SK-N-MC (cell line): ENCODE measurements around the gene MYO15B.

Source experiments
- DNase-seq: peaks from one replicate; pipeline ENCODE4 v3.0.0-alpha.2; 2011; ENCODE audit warnings: low read depth, low spot score
- H3K27ac ChIP-seq: fragments of 200-600 bp; sonication (generic); 2 replicates; pipeline ENCODE4 v1.5.1; 2016; ENCODE audit warnings: mixed run types
- H3K36me3 ChIP-seq: fragments of 200-600 bp; sonication (generic); 2 replicates; pipeline ENCODE4 v1.6.1; 2017; ENCODE audit warnings: antibody characterized with exemption, low read length, mixed read lengths; ENCODE audit not compliant: insufficient read depth
- H3K4me3 ChIP-seq: fragments of 200-600 bp; sonication (generic); 2 replicates; pipeline ENCODE4 v1.5.1; 2016
- H3K9ac ChIP-seq: fragments of 200-600 bp; sonication (generic); 2 replicates; pipeline ENCODE4 v1.8.0; 2017; ENCODE audit warnings: mixed run types, mixed read lengths; ENCODE audit not compliant: insufficient read length
- H3K9me3 ChIP-seq: fragments of 200-600 bp; sonication (generic); 2 replicates; pipeline ENCODE4 v1.6.1; 2017; ENCODE audit warnings: low read depth, mild to moderate bottlenecking, antibody characterized with exemption, low read length, moderate library complexity, mixed read lengths
- EZH2 ChIP-seq: fragments of 200-600 bp; sonication (generic); IDR thresholded peaks from one replicate; pipeline ENCODE4 v1.6.1; 2017; ENCODE audit warnings: antibody characterized with exemption
- FOXP2 ChIP-seq: optimal IDR thresholded peaks from 2 replicates; pipeline ENCODE3; 2011; ENCODE audit warnings: mild to moderate bottlenecking, moderate library complexity; ENCODE audit not compliant: insufficient read depth; ENCODE audit errors: extremely low read length, control extremely low read depth
- POLR2AphosphoS5 ChIP-seq: IDR thresholded peaks from 2 replicates; pipeline ENCODE4 v1.6.1; 2012; ENCODE audit warnings: mild to moderate bottlenecking, low read depth, low read length, borderline replicate concordance

Gene MYO15B

DNA sequence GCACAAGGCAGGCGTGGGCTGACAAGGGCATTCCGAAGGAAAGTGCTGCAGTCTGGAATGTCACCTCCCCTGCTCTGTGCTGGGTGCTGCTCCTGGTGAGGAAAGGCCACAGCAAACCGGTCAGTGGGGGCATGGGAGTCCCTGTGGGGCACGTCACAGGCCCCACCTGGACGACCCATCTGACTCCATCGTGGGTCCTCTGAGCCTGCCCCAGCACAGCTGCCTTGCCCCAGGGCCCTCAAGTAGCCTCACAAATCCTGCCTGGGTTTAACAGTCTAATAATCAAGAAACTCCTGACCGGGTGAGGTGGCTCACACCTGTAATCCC lies 2.8 kb upstream of the MYO15B start:
- Histone ChIP-seq H3K9ac (no peak overlapping the region), H3K4me3 (no peak overlapping the region), H3K36me3 (no peaks in the 10 kb centered on the region), H3K9me3 (no peaks in the 10 kb centered on the region), H3K27ac (no peak overlapping the region)
- TF ChIP-seq EZH2 (no peak), FOXP2 (no peak), POLR2AphosphoS5 (no peak)
- no peak for DNase-seq

DNA sequence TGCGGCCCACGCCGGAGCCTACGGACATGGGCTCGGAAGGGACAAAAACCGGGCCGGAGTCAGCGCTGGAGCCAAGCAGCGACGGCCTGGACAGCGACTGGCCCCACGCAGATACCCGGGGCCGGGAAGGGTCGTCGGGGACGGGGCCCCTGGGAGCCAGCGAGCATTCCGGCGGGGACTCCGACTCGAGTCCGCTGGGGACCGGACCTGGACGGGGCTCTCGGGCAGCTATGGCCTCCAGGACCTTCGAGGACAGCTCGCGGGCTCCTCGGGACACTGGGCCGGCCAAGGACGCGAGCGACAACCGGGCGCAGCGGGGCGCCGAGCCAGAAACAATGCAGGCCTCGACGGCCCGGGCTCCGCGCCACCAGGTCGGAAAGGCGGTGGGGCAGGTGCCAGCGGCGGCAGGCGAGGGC lies 1.0 kb downstream of the MYO15B start:
- Histone ChIP-seq H3K9ac (no peak overlapping the region), H3K36me3 (no peaks in the 10 kb centered on the region), H3K27ac (no peak overlapping the region), H3K9me3 (no peaks in the 10 kb centered on the region), H3K4me3 (no peak overlapping the region)
- no peak for TF ChIP-seq FOXP2
- TF ChIP-seq POLR2AphosphoS5, result no peak
- TF ChIP-seq EZH2, result no peak
- no peak for DNase-seq

DNA sequence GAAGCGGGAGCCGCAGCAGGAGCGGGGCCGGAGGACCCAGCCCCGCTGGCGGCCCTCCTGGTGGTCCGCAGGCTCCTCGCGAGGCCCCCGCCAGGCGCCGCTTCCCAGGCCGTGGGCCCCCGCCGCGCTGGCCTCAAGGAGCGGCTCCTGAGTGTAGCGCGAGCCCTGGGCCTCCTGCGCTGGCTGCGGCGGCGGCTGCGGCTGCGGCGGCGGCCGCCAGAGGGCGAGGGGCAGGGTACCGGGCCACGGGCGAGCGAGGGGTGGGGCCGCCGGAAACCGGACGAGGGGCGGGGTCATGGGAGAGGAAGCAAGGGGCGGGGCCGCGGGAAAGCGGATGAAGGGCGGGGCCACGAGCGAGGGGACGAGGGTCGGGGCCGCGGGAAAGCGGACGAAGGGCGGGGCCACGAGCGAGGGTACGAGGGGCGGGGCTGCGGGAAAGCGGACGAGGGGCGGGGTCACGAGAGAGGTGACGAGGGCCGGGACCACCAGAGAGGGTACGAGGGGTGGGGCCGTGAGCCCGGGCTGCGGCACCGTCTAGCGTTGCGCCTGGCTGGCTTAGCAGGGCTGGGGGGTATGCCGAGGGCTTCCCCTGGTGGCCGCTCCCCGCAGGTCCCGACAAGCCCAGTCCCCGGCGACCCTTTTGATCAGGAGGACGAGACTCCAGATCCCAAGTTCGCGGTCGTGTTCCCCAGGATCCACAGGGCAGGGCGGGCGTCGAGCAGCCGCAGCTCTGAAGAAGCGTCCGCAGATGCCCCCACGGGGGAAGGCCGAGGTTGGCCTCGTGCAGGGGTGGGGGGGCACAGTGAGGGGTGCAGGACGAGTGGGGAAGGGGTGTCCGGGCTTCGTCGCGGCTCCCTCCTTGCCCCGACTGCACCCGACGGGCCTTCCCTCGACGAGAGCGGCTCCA lies 1.7 kb downstream of the MYO15B start:
- Histone ChIP-seq H3K4me3 (peak overlapping the region; percentile 80), H3K27ac (no peak overlapping the region), H3K9me3 (no peaks in the 10 kb centered on the region), H3K36me3 (no peaks in the 10 kb centered on the region), H3K9ac (peak overlapping the region; percentile 67)
- DNase-seq, result no peak
- TF ChIP-seq POLR2AphosphoS5 (0 out of 2 replicates have a peak, but pooled peaks have one; percentile 31), FOXP2 (no peak), EZH2 (no peak)

DNA sequence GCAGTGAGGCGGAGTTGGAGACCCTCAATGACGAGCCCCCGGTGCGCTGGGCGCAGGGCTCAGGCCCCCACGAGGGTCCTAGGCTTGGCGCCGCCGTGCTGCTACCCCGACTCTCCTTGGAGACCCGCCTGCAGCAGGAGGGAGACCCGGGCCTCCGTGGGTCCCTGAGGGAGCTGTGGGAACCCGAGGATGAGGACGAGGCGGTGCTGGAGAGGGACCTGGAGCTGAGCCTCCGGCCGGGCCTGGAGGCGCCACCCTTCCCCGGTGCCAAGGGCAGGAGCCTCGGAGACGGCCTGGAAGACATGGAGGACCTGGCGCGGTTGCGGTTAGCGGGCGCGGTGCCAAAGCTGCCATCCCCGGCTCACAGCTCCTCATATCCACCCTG lies 2.3 kb downstream of the MYO15B start:
- Histone ChIP-seq H3K36me3 (no peaks in the 10 kb centered on the region), H3K4me3 (peak overlapping the region; percentile 80), H3K9ac (peak overlapping the region; percentile 67), H3K9me3 (no peaks in the 10 kb centered on the region), H3K27ac (no peak overlapping the region)
- TF ChIP-seq FOXP2 (no peak), EZH2 (no peak), POLR2AphosphoS5 (no peak)
- DNase-seq, result no peak

DNA sequence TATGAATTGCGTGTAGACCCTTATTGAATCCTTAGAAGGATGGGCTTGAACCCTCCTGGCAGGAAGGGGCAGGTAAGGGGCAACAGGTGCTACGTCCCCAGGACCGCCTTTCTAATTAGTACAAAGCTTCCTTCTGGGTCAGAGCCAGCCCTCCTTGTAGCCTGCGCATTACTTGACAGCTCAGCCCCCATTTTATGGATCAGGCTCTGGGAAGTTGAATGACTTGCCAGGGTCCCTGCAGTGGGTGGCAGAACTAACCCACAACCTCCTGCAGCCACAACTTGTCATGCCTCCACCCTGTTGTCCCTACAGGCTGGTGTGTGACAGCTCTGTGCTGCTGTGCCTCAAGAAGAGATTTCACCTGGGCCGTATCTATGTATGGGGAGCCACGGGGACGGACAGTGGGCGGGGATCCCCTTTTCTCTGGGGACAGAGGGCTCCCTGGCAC lies 2.7 kb downstream of the MYO15B start:
- no peak overlapping the region for H3K27ac ChIP-seq
- no peak for TF ChIP-seq FOXP2
- TF ChIP-seq EZH2, result no peak
- TF ChIP-seq POLR2AphosphoS5, result no peak
- no peak for DNase-seq
- H3K9me3 ChIP-seq, result no peaks in the 10 kb centered on the region
- no peak overlapping the region for H3K9ac ChIP-seq
- H3K36me3 ChIP-seq, result no peaks in the 10 kb centered on the region
- peak overlapping the region; percentile 80; the same call in 1 of the 2 replicates for H3K4me3 ChIP-seq

DNA sequence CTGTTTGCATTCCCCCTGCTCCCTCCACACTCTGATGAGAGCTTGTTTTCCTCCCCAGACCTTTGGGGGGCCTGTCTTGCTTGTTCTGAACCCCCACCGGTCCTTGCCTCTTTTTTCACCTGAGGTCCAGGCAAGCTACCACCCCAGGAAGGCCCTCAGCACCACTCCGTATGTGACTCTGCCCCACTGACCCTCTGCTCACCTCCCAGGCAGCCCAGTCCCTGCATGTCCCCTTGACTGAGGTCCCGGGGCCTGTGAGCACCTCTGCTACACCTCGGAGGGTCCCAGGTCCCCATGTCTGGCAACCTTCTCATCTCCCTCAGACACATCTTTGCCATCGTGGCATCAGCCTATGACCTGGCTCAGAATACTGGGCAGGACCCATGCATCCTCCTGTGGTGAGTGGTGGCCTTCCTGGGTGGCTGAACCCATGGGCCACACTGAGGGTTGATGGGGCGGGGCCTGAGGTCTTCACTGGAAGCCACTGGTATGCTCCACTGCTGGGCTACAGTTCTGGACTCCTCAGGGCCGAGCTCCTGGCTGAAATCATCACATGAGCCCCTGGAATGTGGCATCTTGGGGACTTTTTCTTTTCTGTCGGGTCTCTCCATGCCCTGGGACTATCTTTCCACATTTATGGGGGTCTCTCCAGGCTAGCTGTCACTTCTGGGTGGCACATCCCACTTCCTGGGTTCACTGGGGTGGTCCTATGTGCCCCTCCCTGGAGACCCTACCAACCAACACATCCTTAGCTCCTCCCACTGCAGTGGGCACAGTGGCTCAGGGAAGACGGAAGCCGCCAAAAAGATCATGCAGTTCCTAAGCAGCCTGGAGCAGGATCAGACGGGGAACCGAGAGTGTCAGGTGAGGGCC lies 3.5 kb downstream of the MYO15B start:
- TF ChIP-seq FOXP2 (no peak), EZH2 (no peak), POLR2AphosphoS5 (no peak)
- no peak overlapping the region for H3K27ac ChIP-seq
- no peak overlapping the region for H3K9ac ChIP-seq
- no peak for DNase-seq
- H3K36me3 ChIP-seq, result no peaks in the 10 kb centered on the region
- H3K9me3 ChIP-seq, result no peaks in the 10 kb centered on the region
- no peak overlapping the region for H3K4me3 ChIP-seq

DNA sequence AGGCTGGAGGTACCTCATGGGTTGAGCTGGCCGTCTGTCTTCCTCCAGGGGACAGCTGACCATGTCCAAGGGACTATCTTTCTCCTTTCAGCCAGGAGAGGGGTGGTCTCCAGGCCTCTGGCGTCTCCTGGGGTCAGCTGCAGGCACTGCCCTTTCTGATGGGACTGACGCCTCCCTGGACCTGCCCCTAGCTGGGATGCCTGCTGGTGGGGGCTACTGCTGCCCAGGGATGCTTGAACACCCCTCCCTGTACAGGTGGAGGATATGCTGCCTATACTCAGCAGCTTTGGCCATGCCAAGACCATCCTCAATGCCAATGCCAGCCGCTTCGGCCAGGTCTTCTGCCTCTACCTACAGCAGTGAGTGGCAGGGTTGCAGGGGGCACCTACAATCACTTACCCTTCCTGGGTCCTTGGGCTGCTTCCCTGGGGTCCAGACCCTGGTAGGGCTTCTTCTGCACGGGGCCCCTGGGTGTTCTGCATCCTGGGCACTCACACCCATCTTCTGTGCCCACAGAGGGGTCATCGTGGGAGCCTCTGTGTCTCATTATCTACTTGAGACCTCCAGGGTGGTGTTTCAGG lies 4.2 kb downstream of the MYO15B start:
- DNase-seq, result no peak
- no peaks in the 10 kb centered on the region for H3K9me3 ChIP-seq
- TF ChIP-seq POLR2AphosphoS5 (no peak), FOXP2 (no peak), EZH2 (no peak)
- H3K36me3 ChIP-seq, result no peaks in the 10 kb centered on the region
- no peak overlapping the region for H3K4me3 ChIP-seq
- no peak overlapping the region for H3K9ac ChIP-seq
- no peak overlapping the region for H3K27ac ChIP-seq
